ENCODE data around the gene HERC2. TPM values are rescaled to one million over a fixed set of nuclear protein-coding genes. Genes with fewer than 3 reads are reported as not detected.

HERC2 gene
- total RNA-seq, 1 experiment from 2014 or later, result 69.7 TPM

DNA sequence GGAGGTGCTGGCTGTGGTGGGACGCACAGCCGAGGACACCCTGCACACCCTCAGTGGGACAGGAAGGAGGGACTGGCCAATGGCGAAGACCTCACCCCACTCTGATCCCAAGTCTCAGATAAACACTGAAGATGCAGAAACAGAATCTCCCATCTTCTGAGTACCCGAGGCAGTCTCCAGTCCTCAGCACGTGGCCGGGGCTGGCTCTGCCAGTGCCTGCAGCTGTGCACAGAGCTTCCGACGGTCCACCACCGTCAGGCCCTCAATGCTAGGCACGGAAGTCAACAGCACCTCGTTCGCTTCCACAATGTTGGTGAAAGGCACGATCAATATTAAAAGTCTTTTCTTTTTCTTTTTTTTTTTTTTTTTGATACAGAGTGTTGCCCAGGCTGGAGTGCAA is 206.1 kb downstream of the HERC2 start:
- ATAC-seq (no peak), DNase-seq (ENCODE audit: low read depth, low spot score) (no peak)
- Histone ChIP-seq H3K9me3 (ENCODE audit: control insufficient read depth, insufficient read depth, low read depth, low read length) (no peaks in the 10 kb centered on the region), H3K4me3 (ENCODE audit: low read depth in 2 of 2, low read length in 2 of 2) (no peak overlapping the region), H3K4me1 (ENCODE audit: control insufficient read depth, insufficient read depth, low read length) (no peaks in the 10 kb centered on the region), H3K27ac (ENCODE audit: low read length) (no peak overlapping the region), H3K36me3 (ENCODE audit: control insufficient read depth, insufficient read depth, low read length) (peaks cover 13% of the 10 kb centered on the region), H3K27me3 (ENCODE audit: control insufficient read depth, insufficient read depth, low read length) (no peaks in the 10 kb centered on the region)
- intact Hi-C loops (cut with micrococcal nuclease; ENCODE audit: unreplicated experiment) (no loop called here), in situ Hi-C loops (cut with HindIII; ENCODE audit: low pct_unique_long_range_greater_than_20kb, low sequenced_read_pairs) (no loop called here)
- TF ChIP-seq SIN3A (IDR thresholded peaks at IDR 0.05; ENCODE audit: borderline replicate concordance, insufficient read depth, low read depth, low read length) (no peak), POLR2AphosphoS5 (IDR thresholded peaks at IDR 0.05; ENCODE audit: low read depth, low read length) (no peak), TCF7L2 (IDR thresholded peaks at IDR 0.05; ENCODE audit: low read depth, low read length) (no peak)
- TF ChIP-seq, protein P1, sequence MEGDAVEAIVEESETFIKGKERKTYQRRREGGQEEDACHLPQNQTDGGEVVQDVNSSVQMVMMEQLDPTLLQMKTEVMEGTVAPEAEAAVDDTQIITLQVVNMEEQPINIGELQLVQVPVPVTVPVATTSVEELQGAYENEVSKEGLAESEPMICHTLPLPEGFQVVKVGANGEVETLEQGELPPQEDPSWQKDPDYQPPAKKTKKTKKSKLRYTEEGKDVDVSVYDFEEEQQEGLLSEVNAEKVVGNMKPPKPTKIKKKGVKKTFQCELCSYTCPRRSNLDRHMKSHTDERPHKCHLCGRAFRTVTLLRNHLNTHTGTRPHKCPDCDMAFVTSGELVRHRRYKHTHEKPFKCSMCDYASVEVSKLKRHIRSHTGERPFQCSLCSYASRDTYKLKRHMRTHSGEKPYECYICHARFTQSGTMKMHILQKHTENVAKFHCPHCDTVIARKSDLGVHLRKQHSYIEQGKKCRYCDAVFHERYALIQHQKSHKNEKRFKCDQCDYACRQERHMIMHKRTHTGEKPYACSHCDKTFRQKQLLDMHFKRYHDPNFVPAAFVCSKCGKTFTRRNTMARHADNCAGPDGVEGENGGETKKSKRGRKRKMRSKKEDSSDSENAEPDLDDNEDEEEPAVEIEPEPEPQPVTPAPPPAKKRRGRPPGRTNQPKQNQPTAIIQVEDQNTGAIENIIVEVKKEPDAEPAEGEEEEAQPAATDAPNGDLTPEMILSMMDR (IDR thresholded peaks at IDR 0.05), result no peak
- TF ChIP-seq, protein P2, sequence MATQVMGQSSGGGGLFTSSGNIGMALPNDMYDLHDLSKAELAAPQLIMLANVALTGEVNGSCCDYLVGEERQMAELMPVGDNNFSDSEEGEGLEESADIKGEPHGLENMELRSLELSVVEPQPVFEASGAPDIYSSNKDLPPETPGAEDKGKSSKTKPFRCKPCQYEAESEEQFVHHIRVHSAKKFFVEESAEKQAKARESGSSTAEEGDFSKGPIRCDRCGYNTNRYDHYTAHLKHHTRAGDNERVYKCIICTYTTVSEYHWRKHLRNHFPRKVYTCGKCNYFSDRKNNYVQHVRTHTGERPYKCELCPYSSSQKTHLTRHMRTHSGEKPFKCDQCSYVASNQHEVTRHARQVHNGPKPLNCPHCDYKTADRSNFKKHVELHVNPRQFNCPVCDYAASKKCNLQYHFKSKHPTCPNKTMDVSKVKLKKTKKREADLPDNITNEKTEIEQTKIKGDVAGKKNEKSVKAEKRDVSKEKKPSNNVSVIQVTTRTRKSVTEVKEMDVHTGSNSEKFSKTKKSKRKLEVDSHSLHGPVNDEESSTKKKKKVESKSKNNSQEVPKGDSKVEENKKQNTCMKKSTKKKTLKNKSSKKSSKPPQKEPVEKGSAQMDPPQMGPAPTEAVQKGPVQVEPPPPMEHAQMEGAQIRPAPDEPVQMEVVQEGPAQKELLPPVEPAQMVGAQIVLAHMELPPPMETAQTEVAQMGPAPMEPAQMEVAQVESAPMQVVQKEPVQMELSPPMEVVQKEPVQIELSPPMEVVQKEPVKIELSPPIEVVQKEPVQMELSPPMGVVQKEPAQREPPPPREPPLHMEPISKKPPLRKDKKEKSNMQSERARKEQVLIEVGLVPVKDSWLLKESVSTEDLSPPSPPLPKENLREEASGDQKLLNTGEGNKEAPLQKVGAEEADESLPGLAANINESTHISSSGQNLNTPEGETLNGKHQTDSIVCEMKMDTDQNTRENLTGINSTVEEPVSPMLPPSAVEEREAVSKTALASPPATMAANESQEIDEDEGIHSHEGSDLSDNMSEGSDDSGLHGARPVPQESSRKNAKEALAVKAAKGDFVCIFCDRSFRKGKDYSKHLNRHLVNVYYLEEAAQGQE (IDR thresholded peaks at IDR 0.05; ENCODE audit: insufficient read depth in 1 of 2, low read depth in 2 of 2, low read length in 1 of 2), result no peak
- ChIA-PET CTCF (interaction anchor here (0.7 kb wide), 1 partner anchor 1225 kb away, joined by 3 read pairs; no protein-coding TSS in a partner anchor), POLR2A (no interaction called here)
- no TSS peak for BruUV-seq (replicated peaks)

- Histone ChIP-seq H3K27me3 (ENCODE audit: control insufficient read depth, insufficient read depth, low read length) (no peaks in the 10 kb centered on the region), H3K27ac (ENCODE audit: low read length) (no peak overlapping the region), H3K4me3 (ENCODE audit: low read depth in 2 of 2, low read length in 2 of 2) (no peak overlapping the region), H3K36me3 (ENCODE audit: control insufficient read depth, insufficient read depth, low read length) (peaks cover 5% of the 10 kb centered on the region), H3K9me3 (ENCODE audit: control insufficient read depth, insufficient read depth, low read depth, low read length) (no peaks in the 10 kb centered on the region), H3K4me1 (ENCODE audit: control insufficient read depth, insufficient read depth, low read length) (no peaks in the 10 kb centered on the region)
- BruUV-seq (replicated peaks), result no TSS peak
- intact Hi-C loops (cut with micrococcal nuclease; ENCODE audit: unreplicated experiment), result no loop called here
- CTCF ChIA-PET, result interaction anchor here (0.8 kb wide), 1 partner anchor 1226 kb away, joined by 3 read pairs; no protein-coding TSS in a partner anchor
- DNase-seq (ENCODE audit: low read depth, low spot score) (no peak), ATAC-seq (no peak)
- POLR2A ChIA-PET, result no interaction called here
- TF ChIP-seq, protein P2 (IDR thresholded peaks at IDR 0.05; ENCODE audit: insufficient read depth in 1 of 2, low read depth in 2 of 2, low read length in 1 of 2), result no peak
- TF ChIP-seq POLR2AphosphoS5 (IDR thresholded peaks at IDR 0.05; ENCODE audit: low read depth, low read length), result no peak
- no peak for TF ChIP-seq SIN3A (IDR thresholded peaks at IDR 0.05; ENCODE audit: borderline replicate concordance, insufficient read depth, low read depth, low read length)
- TF ChIP-seq, protein P1 (IDR thresholded peaks at IDR 0.05), result no peak
- no peak for TF ChIP-seq TCF7L2 (IDR thresholded peaks at IDR 0.05; ENCODE audit: low read depth, low read length)
- in situ Hi-C loops (cut with HindIII; ENCODE audit: low pct_unique_long_range_greater_than_20kb, low sequenced_read_pairs), result no loop called here
Measured at GRCh38 chr15:28114721-28115622, 207.0 kb downstream of the HERC2 start.
